22Rv1 (cell line): ENCODE data around the gene AHCY.

Source experiments
- ZFX ChIP-seq: fragments of 450-650 bp; IDR thresholded peaks from 2 replicates; pipeline ENCODE4 v1.6.1; 2017; ENCODE audit warnings: antibody characterized with exemption, borderline replicate concordance
- TF ChIP-seq, protein P1 (sequence below): fragments of 450-650 bp; IDR thresholded peaks from 2 replicates; pipeline ENCODE4 v1.5.1; 2017; ENCODE audit warnings: mild to moderate bottlenecking

DNA sequence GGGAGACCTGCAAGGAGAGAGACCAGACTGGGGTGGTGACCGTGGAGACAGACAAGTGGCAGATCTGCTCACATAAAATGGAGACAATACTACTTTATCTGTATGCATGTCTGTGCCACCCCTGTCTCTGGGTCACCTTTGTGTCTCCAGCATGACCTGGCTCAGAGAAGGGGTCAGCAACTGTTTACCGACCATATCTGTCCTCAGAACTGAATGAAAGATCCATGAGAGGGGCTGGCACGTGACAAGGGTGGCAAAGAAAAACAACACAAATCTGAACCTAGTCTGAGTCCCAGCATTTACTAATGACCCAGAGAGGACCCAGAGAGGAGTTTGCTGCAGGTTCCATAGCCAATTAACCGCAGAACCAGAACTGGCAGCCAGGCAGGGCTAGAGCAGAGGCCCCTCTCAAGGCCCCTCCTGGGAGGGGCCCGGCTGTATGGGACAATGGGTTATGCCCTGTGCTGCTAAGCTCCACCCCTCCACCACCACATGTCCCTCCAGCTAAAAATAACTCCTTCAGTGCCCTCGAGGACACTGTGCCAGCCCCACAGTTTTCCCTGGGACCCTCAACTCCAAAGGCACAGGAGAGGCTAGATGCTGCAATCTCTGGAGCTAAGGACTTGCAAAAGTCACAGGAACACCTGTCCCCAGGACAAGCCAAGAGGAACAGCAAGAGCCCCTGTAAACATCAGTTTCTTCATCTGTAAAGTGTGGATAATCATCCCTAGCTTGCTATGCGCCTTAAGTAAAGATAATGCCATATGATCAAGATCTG is 2.2 kb downstream of the AHCY start:
- TF ChIP-seq, protein P1, sequence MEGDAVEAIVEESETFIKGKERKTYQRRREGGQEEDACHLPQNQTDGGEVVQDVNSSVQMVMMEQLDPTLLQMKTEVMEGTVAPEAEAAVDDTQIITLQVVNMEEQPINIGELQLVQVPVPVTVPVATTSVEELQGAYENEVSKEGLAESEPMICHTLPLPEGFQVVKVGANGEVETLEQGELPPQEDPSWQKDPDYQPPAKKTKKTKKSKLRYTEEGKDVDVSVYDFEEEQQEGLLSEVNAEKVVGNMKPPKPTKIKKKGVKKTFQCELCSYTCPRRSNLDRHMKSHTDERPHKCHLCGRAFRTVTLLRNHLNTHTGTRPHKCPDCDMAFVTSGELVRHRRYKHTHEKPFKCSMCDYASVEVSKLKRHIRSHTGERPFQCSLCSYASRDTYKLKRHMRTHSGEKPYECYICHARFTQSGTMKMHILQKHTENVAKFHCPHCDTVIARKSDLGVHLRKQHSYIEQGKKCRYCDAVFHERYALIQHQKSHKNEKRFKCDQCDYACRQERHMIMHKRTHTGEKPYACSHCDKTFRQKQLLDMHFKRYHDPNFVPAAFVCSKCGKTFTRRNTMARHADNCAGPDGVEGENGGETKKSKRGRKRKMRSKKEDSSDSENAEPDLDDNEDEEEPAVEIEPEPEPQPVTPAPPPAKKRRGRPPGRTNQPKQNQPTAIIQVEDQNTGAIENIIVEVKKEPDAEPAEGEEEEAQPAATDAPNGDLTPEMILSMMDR: no peak
- TF ChIP-seq ZFX: no peak
